PFSK-1 (cell line): ENCODE data around the gene CDPF1.

ENCODE experiments used
- POLR2AphosphoS5 ChIP-seq: IDR thresholded peaks from 2 replicates; pipeline ENCODE4 v1.6.1; 2012; ENCODE audit warnings: low read depth, mild to moderate bottlenecking, control low read depth, low read length, moderate library complexity
- TF ChIP-seq, protein P1 (sequence below), 2 experiments: IDR thresholded peaks; 2 replicates each; pipeline versions ENCODE4 v1.6.1 to v1.8.0; 2011 to 2012; ENCODE audit warnings: low read depth in 2 of 2, low read length in 2 of 2, control low read depth in 1 of 2, inconsistent platforms in 1 of 2, mild to moderate bottlenecking in 1 of 2, moderate library complexity in 1 of 2; ENCODE audit not compliant: insufficient read depth in 1 of 2

GRCh38 chr22:46240073-46240472, 10.0 kb downstream of the CDPF1 start:
- no peak for TF ChIP-seq POLR2AphosphoS5
- TF ChIP-seq, protein P1, sequence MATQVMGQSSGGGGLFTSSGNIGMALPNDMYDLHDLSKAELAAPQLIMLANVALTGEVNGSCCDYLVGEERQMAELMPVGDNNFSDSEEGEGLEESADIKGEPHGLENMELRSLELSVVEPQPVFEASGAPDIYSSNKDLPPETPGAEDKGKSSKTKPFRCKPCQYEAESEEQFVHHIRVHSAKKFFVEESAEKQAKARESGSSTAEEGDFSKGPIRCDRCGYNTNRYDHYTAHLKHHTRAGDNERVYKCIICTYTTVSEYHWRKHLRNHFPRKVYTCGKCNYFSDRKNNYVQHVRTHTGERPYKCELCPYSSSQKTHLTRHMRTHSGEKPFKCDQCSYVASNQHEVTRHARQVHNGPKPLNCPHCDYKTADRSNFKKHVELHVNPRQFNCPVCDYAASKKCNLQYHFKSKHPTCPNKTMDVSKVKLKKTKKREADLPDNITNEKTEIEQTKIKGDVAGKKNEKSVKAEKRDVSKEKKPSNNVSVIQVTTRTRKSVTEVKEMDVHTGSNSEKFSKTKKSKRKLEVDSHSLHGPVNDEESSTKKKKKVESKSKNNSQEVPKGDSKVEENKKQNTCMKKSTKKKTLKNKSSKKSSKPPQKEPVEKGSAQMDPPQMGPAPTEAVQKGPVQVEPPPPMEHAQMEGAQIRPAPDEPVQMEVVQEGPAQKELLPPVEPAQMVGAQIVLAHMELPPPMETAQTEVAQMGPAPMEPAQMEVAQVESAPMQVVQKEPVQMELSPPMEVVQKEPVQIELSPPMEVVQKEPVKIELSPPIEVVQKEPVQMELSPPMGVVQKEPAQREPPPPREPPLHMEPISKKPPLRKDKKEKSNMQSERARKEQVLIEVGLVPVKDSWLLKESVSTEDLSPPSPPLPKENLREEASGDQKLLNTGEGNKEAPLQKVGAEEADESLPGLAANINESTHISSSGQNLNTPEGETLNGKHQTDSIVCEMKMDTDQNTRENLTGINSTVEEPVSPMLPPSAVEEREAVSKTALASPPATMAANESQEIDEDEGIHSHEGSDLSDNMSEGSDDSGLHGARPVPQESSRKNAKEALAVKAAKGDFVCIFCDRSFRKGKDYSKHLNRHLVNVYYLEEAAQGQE (IDR thresholded peaks at IDR 0.05; ENCODE audit: insufficient read depth in 1 of 2, low read depth in 2 of 2, low read length in 2 of 2) = no peak
